DMS153 (cell line): ENCODE data around the gene PSME3IP1.
A peak's percentile ranks its signal among the peaks of the same experiment; 100 is the strongest.
"Not testable (repeated sequence)": the region's sequence is repeated elsewhere in the genome, so short reads cannot be mapped to it uniquely, and the experiment has no call there.

Experiments used
- DNase-seq: peaks from one replicate; lab custom pipeline; 2025; lab: John Stamatoyannopoulos, UW

Gene PSME3IP1

DNA sequence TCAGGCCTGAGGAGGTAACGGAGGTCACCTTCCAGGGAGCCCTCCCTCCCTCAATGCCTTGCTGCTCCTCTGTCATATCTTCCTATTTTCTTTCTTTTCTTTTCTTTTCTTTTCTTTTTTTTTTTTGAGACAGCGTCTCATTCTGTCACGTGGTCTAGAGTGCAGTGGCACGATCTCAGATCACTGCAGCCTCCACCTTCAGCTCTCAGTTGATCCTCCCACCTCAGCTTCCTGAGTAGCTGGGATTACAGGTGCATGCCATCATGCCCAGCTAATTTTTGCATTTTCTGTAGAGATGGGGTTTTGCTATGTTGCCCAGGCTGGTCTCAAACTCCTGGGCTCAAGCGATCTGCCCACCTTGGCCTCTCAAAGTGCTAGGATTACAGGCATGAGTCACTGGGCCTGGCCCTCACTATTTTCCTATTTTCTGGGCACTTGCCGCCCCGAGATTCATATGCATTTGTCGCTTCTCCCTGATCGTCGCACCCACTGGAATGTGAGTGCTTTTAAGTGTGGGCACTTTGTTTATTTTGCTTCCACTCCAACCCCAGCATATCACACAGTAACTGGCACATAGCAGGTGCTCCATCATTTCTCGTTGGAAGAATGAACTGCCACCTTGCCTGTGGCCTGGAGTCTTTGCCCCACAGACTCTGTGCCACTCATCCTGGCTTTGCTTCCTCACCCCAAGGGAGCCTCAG lies 61.7 kb downstream of the PSME3IP1 start:
- no peak for DNase-seq

DNA sequence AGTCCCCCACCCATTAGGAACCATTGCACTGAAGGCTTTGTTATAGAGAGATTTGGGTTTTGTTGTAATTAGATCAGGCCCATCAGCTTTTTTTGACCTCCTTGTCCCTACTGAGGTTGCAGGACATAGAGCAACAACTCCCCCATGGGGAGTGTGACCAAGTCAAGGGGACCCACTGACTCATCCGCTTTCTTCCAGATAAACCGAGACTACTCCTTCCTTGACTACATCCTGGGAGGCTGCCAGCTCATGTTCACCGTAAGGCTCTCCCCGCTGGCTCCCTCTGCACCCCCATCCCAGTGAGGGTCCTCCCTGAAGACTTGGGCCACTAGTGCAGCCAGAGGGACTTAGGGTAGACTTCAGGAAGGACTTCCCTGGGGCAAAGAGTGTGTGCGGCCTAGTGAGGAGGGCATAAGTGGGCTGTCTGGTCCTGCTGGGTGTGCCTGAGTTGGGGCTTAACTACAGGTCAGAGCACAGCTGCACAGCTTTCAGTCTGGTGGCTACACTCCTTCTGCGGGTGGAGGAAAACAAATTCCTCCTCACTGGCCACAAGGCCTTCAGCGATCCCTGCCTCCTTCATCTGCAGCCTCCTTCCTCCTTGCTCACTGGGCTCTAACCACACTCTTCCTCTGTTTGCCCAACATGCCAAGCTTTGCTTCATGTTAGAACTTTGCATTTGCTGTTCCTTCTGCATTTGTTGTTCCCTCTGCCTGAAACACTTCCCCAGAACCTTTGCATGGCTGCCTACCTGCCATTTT lies 62.4 kb downstream of the PSME3IP1 start:
- DNase-seq = no peak

DNA sequence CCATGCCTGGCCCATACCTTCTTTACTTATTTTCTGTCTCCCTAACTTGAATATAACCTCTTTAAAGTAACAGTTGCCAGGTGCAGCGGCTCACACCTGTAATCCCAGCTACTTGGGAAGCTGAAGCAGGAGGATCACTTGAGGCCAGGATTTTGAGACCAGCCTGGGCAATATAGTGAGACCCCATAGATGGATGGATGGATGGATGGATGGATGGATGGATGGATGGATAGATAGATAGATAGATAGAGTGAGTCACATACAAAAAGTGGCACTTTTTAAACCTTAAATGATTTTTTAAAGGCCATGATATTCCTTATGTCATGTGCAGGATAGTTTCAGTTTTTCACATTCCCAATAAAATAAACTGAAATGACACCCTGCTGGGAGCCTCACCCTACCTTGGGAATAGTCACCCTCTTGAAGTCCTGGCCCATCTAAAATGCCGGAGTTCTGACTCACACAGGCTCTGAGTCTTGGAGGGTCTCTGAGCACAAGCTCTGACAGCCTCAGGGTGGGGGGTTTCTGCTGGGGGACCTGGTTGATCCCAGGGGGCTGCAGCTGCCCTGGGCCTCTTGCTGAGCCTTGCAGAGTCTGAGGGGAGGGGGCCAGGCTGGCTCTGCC lies 67.3 kb downstream of the PSME3IP1 start:
- no peak for DNase-seq

DNA sequence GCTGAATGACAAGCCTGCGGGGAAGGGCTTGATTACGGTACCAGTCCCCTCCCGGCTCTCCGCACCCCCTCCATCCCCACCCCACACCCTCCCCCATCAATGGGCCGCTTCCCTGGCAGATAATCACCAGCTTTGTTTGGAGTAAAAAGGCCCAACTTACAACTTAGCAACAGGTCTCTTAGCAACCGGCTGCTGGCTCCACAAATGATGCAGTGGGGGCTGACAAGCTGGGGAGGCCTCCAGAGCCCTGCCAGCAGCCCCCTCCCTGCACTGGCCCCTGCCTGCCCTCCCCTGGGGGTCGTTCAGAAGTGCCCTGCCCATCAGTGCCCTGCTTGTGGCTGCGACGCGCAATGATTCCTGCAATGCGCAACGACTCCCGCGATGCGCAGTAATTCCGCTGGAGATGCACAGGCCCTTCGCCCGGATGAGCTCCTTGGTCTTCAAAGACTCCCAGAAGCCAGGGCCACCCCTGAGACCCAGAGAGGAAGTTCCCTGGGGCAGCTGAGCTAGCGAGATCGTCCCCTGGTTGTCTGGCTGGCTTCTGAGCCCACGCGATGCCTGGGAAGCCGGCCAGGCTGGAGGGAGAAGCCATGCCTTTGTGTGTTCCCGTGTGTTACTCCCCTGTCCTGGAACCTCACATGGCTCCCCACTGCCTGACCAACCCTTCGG lies 70.2 kb downstream of the PSME3IP1 start:
- peak; percentile 12 for DNase-seq

DNA sequence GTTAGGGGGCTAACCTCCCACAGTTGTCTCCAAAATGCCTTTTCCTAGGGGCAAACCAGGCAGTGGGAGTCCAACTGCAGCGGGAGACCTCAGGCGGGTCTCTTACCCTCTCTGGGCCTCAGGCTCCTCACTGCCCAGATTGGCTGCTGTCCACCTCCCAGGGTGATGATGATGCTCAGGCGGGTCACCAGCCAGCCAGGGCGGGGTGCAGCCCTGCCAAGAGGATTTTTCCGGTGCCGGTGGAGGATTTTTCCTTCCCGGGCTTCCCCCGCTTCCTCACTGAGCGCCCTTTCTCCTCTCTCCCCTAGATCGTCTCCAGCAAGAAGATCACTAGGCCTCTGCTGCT lies 70.7 kb downstream of the PSME3IP1 start:
- no peak for DNase-seq

DNA sequence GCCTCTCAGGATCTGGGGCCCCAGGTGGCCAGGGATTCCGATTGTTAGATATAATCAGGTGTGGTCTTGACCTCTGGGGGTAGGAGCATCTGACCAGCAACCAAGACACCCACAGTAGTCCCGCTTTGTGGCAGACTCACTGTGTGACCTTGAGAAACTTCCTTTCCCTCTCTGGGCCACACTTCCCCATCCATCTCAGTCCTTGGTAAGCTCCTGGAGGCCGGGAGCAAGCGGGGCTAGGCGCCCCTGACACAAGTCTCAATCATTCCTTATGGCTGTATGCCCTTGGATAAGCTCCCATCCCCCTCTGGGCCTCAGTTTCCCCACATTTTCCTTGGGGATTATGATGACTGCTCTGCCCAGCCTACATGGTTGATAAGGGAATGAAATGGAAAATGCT lies 72.2 kb downstream of the PSME3IP1 start:
- no peak for DNase-seq

DNA sequence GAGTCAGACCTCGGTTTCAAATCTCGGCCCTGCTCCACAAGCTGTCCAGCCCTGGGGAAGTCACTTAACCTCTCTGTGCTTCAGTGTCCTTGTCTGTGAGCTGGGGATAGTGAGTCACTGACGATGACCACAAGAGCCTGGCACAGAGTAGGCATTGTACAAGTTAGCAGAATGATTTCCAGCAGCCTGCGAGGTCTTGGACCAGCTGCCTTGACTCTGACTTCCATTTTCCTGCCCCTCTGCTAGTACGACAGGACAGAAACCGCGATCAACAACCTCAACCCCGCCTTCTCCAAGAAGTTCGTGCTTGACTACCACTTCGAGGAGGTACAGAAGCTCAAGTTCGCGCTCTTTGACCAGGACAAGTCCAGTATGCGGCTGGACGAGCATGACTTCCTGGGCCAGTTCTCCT lies 72.8 kb downstream of the PSME3IP1 start:
- no peak for DNase-seq

DNA sequence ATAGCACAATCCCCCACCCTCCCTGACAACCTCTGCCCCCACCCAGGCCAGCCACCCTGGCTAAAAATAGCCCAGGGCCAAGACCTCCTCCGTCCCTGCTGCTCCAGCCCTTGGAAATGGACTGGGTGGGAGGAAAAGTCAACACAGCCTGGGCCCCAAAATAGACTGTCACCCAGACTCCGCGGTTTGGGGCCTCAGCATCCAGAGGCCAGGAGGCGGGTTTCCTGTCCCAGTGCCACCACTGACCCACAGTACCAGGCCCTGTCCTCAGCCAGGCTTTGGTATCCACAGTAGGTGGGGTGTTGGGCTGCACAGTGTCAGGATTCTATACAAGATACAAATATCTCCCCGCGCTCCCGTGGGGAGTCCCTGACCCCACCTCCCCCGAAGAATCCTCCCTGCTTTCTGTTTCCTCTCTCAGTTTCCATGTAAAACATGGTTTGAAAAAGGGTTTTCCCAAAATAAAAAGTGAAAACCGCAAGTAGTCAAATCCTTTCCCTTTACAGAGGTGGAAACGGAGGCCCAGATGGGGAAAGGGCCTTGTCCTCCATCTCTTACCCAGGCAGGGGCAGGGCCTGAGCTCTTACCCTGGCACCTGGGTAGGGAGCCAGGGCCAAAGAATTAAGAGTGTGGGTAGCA lies 73.3 kb downstream of the PSME3IP1 start:
- no peak for DNase-seq

DNA sequence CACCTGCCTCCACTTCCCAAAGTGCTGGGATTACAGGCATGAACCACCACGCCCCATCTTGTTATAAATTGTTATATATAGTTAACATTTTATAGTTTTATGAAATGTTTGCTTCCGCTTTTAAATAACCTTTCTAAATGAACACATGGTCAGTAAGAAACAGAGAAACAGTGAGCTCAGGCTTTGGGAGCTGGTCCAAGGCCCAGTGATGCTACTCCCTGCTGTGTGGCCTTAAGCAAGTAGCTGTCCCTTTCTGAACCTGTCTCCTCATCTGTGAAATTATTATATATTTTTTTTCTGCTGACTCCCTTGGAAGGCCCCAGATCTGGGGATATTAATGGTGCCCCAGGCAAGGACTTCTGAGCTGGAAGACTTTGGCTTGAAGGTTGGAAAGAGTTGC lies 74.4 kb downstream of the PSME3IP1 start:
- no peak for DNase-seq

DNA sequence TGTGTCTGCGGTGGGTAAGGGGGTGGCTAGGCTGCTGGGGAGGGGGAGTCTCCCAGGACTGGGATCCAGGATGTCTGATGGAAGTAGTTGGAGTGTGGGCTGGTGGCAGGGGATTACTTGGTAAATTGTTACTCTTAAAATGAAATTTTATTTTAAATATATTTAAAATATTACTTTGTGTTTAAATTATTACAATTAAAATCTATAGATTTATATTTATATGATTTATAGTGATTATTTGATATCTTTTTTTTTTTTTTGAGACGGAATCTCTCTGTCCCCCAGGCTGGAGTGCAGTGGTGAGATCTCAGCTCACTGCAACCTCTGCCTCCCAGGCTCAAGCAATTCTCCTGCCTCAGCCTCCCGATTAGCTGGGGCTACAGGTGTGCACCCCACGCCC lies 74.9 kb downstream of the PSME3IP1 start:
- DNase-seq = no peak

DNA sequence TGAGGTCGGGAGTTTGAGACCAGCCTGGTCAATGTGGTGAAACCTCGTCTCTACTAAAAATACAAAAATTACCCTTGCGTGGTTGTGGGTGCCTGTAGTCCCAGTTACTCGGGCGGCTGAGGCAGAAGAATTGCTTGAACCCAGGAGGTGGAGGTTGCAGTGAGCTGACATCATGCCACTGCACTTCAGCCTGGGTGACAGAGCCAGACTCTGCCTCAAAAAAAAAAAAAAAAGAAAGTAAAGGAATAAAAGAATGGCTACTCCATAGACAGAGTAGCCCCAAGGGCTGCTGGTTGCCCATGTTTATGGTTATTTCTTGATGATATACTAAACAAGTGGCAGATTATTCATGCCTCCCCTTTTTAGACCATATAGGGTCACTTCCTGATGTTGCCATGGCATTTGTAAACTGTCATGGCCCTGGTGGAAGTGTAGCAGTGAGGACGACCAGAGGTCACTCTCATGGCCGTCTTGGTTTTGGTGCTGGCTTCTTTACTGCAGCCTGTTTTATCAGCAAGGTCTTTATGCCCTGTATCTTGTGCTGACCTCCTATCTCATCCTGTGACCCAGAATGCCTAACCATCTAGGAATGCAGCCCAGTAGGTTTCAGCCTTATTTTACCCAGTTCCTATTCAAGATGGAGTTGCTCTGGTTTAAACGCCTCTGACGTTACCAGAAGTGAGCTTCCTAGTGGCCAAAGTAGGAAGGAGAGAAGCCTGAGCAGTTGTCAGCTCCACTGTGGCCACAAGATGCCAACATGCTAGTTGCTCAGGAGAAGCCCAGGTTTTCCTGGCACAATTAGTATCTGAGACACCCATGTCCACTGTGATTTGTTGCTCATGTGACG lies 76.4 kb downstream of the PSME3IP1 start:
- not testable (repeated sequence) for DNase-seq

DNA sequence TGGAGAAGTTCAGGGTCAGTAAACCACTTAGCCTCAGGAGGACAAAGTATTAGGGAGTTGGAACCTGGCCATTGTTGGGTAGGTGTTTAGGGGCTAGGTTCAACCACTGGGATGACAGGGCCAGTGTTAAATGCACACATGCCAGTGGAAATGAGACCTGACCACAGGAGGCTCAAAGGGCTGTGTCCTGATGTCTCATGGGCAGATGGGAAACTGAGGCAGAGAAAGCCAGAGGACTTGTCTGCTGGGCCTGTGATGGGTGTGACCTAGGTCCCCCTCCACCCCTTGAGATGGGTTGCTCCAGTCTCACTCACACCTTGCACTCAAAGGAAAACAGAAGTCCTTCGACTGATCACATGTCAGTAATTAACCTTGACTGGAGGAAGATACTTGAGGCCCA lies 77.4 kb downstream of the PSME3IP1 start:
- no peak for DNase-seq

DNA sequence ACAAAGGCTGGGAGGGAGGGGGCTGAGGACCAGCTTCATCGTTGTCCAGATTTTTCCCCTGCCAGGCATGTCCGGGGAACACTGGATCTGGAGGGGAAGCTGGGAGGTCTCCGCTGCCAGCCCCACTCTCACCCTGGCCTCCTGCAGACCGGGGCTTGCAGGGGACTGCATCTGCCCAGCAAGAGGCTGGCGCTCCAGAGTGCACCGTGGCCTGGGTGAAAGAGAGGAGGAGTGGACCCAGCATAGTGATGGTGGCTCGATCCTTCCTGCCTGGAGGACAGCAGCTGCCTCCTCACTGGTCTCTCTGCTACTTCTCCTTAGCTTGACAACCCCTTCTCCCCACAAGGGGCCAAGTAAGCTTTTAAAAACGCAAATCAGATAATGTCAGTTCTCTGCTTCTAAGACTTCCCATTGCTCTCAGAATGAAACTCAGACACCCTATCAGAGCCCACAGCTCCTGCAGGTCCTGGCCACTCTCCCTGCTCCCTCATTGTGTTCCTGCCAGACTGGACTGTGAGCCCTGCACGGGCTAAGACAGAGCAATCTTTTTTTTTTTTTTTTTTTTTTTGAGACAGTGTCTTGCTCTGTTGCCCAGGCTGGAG lies 78.4 kb downstream of the PSME3IP1 start:
- no peak for DNase-seq

DNA sequence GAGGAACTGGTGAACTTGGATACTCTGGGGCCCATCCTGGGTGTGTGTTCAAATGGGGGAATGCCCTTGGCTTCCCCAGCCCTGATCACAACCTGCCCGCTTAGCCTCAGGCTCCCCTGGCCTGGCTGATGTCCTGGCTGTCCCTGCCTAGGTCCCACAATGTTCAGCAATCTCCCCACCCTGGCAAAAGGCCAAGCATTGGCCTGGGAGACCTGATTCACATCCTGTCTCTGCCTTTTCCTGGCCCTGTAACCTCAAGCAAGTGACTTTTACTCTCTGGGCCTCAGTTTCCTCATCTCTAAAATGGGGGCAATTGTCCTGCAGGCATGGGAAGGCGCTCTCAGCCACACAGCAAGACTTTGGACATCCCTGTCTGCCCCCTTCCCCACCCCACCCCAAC lies 79.1 kb downstream of the PSME3IP1 start:
- no peak for DNase-seq

DNA sequence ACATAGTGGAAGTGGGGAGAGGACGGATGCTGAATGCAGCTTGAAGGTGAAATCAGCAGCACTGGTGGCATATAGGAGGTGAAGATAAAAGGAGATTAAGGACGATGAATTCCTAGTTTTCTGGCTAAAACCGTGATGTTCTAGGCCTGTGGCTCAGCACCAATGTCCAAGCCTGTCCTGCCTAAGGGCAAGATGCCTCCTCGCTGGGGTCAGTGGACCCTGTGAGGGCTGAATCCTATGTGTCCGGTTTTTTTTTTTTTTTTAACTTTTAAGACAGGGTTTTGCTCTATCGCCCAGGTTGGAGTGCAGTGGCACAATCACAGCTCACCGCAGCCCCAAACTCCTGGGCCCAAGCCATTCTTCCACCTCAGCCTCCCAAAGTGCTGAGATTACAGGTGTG lies 80.7 kb downstream of the PSME3IP1 start:
- no peak for DNase-seq

DNA sequence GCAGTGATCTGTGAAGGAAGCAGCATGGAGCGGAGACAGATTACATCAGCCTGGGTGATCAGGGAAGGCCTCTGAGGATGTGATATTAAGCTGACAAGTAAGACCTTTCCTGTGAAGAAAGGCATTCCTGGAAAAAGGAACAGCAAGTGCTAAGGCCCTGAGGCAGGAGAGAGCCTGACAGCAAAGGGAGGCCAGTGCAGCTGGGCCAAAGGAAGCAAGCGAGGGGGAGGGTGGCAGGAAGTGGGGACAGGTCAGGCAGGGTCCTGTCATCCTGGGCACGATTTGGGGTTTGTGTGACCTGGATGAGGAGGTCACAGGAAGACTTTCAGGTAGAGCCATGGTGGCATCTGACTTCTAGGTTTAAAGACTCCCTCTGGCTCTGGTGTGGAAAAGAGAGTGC lies 81.1 kb downstream of the PSME3IP1 start:
- DNase-seq = no peak

DNA sequence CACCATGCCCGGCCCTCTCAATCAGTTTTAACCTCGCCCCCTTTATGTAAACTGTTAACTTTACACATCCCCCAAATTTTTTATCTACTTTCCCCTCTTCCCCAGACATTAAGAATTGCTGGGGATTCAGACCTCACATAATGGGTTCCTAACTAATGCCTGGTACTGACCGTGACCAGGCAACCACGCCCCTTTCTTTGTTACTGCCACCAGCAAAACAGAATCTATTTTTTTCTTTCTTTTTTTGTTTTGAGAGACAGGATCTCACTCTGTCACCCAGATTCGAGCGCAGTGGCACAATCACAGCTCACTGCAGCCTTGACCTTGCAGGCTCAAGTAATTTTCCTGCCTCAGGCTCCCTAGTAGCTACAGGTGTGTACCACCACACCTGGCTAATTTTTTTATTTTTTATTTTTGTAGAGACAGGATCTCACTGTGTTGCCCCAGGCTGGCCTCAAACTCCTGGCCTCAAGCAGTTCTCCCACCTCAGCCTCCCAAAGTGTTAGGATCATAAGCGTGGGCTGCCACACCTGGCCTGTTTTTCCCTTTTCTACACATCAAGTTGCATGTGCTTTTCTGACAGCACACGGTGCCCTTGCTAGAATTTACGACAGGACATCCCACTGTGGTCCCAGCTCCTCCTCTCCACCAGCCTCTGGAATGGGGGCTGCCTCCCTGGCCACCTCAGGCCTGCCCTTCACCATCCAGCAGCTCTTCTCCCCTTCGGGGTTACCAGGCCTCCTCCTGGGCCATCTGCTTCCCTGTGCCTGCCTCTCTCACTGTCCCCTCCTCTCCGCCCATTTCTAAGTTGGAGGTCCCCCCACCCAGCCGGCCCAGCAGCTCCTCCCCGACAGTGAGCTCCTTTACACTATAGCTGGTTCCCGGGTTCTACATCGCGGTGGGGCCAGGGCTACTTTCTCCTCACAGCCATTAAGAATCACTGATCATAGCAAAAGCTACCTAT lies 82.7 kb downstream of the PSME3IP1 start:
- no peak for DNase-seq
